Measurements from ENCODE around the gene STAT2. TPM values are rescaled to one million over a fixed set of nuclear protein-coding genes. Genes with fewer than 3 reads are reported as not detected.
A peak's percentile ranks its signal among the peaks of the same experiment; 100 is the strongest.

Gene STAT2
- total and polyA plus RNA-seq, 2 of the 13 experiments (the other 11 are each of a cell fraction or from before 2014, with no cell fraction given), result 43.5 to 84.6 TPM

DNA sequence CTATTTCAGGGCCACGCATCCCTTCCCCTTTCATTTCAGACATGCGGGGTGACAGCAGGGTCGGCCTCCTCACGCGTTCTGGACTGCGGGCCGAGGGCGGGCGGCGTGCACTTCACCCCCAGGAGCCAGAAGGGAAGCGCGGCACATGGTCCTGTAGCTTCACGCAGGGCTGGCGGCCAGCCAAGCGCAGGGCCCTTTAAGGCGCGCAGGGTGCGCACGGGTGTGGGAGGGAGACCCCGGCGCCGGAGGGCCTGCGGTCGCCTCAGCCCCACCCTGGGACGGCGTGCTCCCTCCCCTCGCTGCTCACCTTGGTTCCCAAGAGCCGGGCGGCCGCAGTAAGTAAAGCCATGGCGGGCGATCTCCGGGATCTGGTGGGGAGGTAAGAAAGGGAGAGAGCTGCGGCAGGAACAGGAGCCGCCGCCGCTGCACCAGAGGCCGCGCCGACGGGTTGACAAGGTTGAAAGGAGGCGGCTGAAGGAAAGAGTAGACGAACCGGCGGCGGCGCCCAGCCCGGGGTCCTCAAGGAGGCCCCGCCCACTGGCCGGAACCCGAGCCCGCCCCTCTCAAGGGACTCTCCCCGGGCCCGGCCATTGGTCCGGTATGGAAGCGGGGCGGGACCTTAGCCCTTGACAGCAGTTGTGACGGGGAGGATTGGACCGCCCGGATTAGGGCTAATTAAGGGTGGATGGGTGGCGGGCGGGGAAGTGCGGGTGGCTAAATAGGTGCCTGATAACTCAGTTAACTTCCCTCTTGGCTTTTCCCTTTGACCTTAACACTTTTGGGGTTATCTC, 59.9 kb downstream of the STAT2 start, which contains the start of gene CS (continued):
- TF ChIP-seq CHD2 (IDR thresholded peaks at IDR 0.05; ENCODE audit: low read depth, low read length) (no peak), ZNF34 (CRISPR knock-in tag; IDR thresholded peaks at IDR 0.05; ENCODE audit: borderline replicate concordance) (peak; percentile 56; the same call in 1 of the 2 replicates), TAF1 (CRISPR knock-in tag; IDR thresholded peaks at IDR 0.05) (peak; percentile 69), ZNF780A (CRISPR knock-in tag; IDR thresholded peaks at IDR 0.05) (no peak), GLI4 (CRISPR knock-in tag; IDR thresholded peaks at IDR 0.05; ENCODE audit: borderline replicate concordance) (peak; percentile 48; the same call in 1 of the 2 replicates), ZSCAN22 (CRISPR knock-in tag; IDR thresholded peaks at IDR 0.05) (peak; percentile 65; the same call in 1 of the 2 replicates), ZSCAN29 (CRISPR knock-in tag; conservative IDR thresholded peaks at IDR 0.05) (peak; percentile 60; the same call in 1 of the 2 replicates), GATAD1 (CRISPR knock-in tag; IDR thresholded peaks at IDR 0.05) (peak; percentile 62), ZNF331 (CRISPR knock-in tag; IDR thresholded peaks at IDR 0.05) (peak; percentile 11; the same call in 1 of the 2 replicates), ZNF777 (CRISPR knock-in tag; IDR thresholded peaks at IDR 0.05) (0 out of 2 replicates have a peak, but pooled peaks have one; percentile 2), SPEN (CRISPR knock-in tag; IDR thresholded peaks at IDR 0.05; ENCODE audit: low read depth) (peak; percentile 30; the same call in 1 of the 2 replicates), SRSF4 (IDR thresholded peaks at IDR 0.05; ENCODE audit: low read depth, low read length, poor library complexity, severe bottlenecking) (no peak), CENPT (CRISPR knock-in tag; IDR thresholded peaks at IDR 0.05; ENCODE audit: low read depth) (peak; percentile 82), SP140L (CRISPR knock-in tag; IDR thresholded peaks at IDR 0.05; ENCODE audit: borderline replicate concordance) (no peak), ZIK1 (CRISPR knock-in tag; IDR thresholded peaks at IDR 0.05; ENCODE audit: borderline replicate concordance, low read depth) (0 out of 2 replicates have a peak, but pooled peaks have one; percentile 11), POLR2G (IDR thresholded peaks at IDR 0.05; ENCODE audit: low read depth, low read length) (peak; percentile 87), DNMT3B (CRISPR knock-in tag; conservative IDR thresholded peaks at IDR 0.05) (no peak), ZSCAN21 (CRISPR knock-in tag; IDR thresholded peaks at IDR 0.05; ENCODE audit: borderline replicate concordance) (peak; percentile 79)
- TF ChIP-seq, protein P1, sequence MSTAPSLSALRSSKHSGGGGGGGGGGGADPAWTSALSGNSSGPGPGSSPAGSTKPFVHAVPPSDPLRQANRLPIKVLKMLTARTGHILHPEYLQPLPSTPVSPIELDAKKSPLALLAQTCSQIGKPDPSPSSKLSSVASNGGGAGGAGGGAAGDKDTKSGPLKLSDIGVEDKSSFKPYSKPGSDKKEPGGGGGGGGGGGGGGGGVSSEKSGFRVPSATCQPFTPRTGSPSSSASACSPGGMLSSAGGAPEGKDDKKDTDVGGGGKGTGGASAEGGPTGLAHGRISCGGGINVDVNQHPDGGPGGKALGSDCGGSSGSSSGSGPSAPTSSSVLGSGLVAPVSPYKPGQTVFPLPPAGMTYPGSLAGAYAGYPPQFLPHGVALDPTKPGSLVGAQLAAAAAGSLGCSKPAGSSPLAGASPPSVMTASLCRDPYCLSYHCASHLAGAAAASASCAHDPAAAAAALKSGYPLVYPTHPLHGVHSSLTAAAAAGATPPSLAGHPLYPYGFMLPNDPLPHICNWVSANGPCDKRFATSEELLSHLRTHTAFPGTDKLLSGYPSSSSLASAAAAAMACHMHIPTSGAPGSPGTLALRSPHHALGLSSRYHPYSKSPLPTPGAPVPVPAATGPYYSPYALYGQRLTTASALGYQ (CRISPR knock-in tag; IDR thresholded peaks at IDR 0.05), result no peak
- TF ChIP-seq, protein P2, sequence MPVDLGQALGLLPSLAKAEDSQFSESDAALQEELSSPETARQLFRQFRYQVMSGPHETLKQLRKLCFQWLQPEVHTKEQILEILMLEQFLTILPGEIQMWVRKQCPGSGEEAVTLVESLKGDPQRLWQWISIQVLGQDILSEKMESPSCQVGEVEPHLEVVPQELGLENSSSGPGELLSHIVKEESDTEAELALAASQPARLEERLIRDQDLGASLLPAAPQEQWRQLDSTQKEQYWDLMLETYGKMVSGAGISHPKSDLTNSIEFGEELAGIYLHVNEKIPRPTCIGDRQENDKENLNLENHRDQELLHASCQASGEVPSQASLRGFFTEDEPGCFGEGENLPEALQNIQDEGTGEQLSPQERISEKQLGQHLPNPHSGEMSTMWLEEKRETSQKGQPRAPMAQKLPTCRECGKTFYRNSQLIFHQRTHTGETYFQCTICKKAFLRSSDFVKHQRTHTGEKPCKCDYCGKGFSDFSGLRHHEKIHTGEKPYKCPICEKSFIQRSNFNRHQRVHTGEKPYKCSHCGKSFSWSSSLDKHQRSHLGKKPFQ (CRISPR knock-in tag; IDR thresholded peaks at IDR 0.05; ENCODE audit: insufficient replicate concordance), result peak; percentile 40
- TF ChIP-seq, protein P3, sequence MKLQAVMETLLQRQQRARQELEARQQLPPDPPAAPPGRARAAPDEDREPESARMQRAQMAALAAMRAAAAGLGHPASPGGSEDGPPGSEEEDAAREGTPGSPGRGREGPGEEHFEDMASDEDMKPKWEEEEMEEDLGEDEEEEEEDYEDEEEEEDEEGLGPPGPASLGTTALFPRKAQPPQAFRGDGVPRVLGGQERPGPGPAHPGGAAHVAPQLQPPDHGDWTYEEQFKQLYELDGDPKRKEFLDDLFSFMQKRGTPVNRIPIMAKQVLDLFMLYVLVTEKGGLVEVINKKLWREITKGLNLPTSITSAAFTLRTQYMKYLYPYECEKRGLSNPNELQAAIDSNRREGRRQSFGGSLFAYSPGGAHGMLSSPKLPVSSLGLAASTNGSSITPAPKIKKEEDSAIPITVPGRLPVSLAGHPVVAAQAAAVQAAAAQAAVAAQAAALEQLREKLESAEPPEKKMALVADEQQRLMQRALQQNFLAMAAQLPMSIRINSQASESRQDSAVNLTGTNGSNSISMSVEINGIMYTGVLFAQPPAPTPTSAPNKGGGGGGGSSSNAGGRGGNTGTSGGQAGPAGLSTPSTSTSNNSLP (IDR thresholded peaks at IDR 0.05; ENCODE audit: low read depth, low read length), result peak; percentile 57; the same call in 1 of the 2 replicates
- TF ChIP-seq, protein P4, sequence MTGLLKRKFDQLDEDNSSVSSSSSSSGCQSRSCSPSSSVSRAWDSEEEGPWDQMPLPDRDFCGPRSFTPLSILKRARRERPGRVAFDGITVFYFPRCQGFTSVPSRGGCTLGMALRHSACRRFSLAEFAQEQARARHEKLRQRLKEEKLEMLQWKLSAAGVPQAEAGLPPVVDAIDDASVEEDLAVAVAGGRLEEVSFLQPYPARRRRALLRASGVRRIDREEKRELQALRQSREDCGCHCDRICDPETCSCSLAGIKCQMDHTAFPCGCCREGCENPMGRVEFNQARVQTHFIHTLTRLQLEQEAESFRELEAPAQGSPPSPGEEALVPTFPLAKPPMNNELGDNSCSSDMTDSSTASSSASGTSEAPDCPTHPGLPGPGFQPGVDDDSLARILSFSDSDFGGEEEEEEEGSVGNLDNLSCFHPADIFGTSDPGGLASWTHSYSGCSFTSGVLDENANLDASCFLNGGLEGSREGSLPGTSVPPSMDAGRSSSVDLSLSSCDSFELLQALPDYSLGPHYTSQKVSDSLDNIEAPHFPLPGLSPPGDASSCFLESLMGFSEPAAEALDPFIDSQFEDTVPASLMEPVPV (CRISPR knock-in tag; IDR thresholded peaks at IDR 0.05), result peak; percentile 69; the same call in 1 of the 2 replicates
